Panc1 (cell line): ENCODE measurements around the gene SCN7A. TPM values are rescaled to one million over a fixed set of nuclear protein-coding genes. Genes with fewer than 3 reads are reported as not detected.

Source experiments
- ATAC-seq: fragments of 200-7000 bp; cut with Tn5 transposase; 2 replicates; pipeline ENCODE4 v1.9.1; 2020; ENCODE audit warnings: mild to moderate bottlenecking, moderate library complexity
- BruUV-seq: library from RNA; stranded (reverse); fragments of 400-500 nt; replicated peaks from 2 replicates; lab custom pipeline; 2021; lab: Mats Ljungman, UMichigan
- CTCF ChIA-PET: fragments of 300-600 bp; sonication (Branson Sonifier 250); formaldehyde crosslinking; loops from one replicate; lab custom pipeline; 2022; ENCODE audit warnings: antibody characterized with exemption; lab: Charles Lee
- POLR2A ChIA-PET: fragments of 300-600 bp; sonication (Branson Sonifier 250); formaldehyde crosslinking; loops from one replicate; lab custom pipeline; 2022; ENCODE audit warnings: antibody characterized with exemption; lab: Charles Lee
- DNase-seq: peaks from one replicate; pipeline ENCODE4 v3.0.0-alpha.2; 2010; ENCODE audit warnings: low read depth, low spot score
- H3K27ac ChIP-seq: 2 replicates; pipeline ENCODE4 v1.5.1; 2011; ENCODE audit warnings: mild to moderate bottlenecking, low read length, inconsistent platforms
- H3K27me3 ChIP-seq: fragments of 200-500 bp; sonication (Bioruptor generic); 2 replicates; pipeline ENCODE4 v1.6.0; 2014; ENCODE audit warnings: low read length, inconsistent platforms; ENCODE audit not compliant: control insufficient read depth, insufficient read depth
- H3K36me3 ChIP-seq: fragments of 200-500 bp; sonication (Bioruptor generic); 2 replicates; pipeline ENCODE4 v1.5.1; 2014; ENCODE audit warnings: inconsistent platforms, mild to moderate bottlenecking, low read length, moderate library complexity; ENCODE audit not compliant: control insufficient read depth, insufficient read depth
- H3K4me1 ChIP-seq: 2 replicates; pipeline ENCODE4 v1.5.1; 2011; ENCODE audit warnings: inconsistent platforms, mild to moderate bottlenecking, low read length, moderate library complexity; ENCODE audit not compliant: control insufficient read depth, insufficient read depth
- H3K4me3 ChIP-seq, 2 experiments: 2 replicates each; pipeline ENCODE4 v1.5.1; 2011 to 2012; ENCODE audit warnings: low read depth in 2 of 2, low read length in 2 of 2, mild to moderate bottlenecking in 2 of 2, inconsistent platforms in 1 of 2, moderate library complexity in 1 of 2
- H3K9me3 ChIP-seq: fragments of 200-500 bp; sonication (Bioruptor generic); 2 replicates; pipeline ENCODE4 v1.5.1; 2014; ENCODE audit warnings: low read depth, mild to moderate bottlenecking, inconsistent platforms, low read length, moderate library complexity; ENCODE audit not compliant: control insufficient read depth, insufficient read depth
- POLR2AphosphoS5 ChIP-seq: IDR thresholded peaks from 2 replicates; pipeline ENCODE4 v1.6.1; 2012; ENCODE audit warnings: mild to moderate bottlenecking, low read depth, low read length, moderate library complexity
- SIN3A ChIP-seq: IDR thresholded peaks from 2 replicates; pipeline ENCODE4 v1.6.1; 2012; ENCODE audit warnings: low read depth, mild to moderate bottlenecking, low read length, moderate library complexity, borderline replicate concordance; ENCODE audit not compliant: insufficient read depth
- TCF7L2 ChIP-seq: IDR thresholded peaks from 2 replicates; pipeline ENCODE4 v1.6.1; 2011; ENCODE audit warnings: mild to moderate bottlenecking, low read depth, low read length, inconsistent platforms
- in situ Hi-C: cut with HindIII; loops from 2 replicates; pipeline ENCODE4 v1.10.0; 2016; ENCODE audit warnings: low sequenced_read_pairs, low pct_unique_long_range_greater_than_20kb
- intact Hi-C: fragments of 100-400 bp; cut with micrococcal nuclease; formaldehyde crosslinking; loops from one replicate; pipeline ENCODE4 v1.10.0; 2022; ENCODE audit not compliant: unreplicated experiment
- total RNA-seq: library from RNA; stranded (reverse); gene quantifications from one replicate; pipeline ENCODE4 v1.2.1, GENCODE V29; 2021; ENCODE audit not compliant: unreplicated experiment
- TF ChIP-seq, protein P1 (sequence below), 2 experiments: IDR thresholded peaks; 2 replicates each; pipeline ENCODE4 v1.6.1; 2011 to 2012; ENCODE audit warnings: low read depth in 2 of 2, control low read depth in 1 of 2, low read length in 1 of 2, mild to moderate bottlenecking in 1 of 2, moderate library complexity in 1 of 2; ENCODE audit not compliant: insufficient read depth in 1 of 2
- TF ChIP-seq, protein P2 (sequence below): fragments of 450-650 bp; IDR thresholded peaks from 2 replicates; pipeline ENCODE4 v1.5.1; 2017; ENCODE audit warnings: mild to moderate bottlenecking

The SCN7A gene
- total RNA-seq, 1 experiment from 2014 or later = 0.03 TPM

DNA sequence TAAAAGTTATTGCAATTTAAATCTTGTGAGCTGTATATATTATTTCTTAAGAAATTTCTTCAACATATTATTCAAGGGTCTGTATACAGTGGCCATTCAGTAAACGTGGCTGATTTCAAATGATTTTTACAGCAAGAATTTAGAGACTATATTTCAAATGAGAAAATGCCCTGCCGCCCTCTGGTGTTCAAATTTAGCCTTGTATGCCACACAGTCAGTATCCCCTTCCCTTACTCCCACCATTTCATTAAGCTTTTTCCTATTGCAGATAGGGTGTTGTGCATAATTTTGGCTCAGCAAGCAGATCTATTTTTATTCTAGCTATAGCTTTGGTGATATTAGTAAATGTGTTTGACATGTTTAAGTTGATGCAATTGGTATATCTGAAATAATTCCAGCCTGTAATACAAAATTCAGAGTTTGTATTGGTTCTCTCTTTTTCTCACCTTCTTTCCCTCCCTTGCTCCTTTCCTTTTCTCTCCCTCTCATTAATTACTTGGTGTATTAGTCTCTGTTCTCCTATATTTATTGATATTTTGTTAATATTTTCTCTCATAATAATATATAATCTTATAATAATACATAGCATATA, 22.8 kb upstream of the SCN7A start:
- ATAC-seq (no peak), DNase-seq (no peak)
- POLR2A ChIA-PET = no interaction called here
- H3K9me3 ChIP-seq = no peaks in the 10 kb centered on the region
- intact Hi-C loops (loop anchor here (5.0 to 10.0 kb wide), 2 partner anchors 155 to 342 kb away; no protein-coding TSS in a partner anchor), in situ Hi-C loops (no loop called here)
- no TSS peak for BruUV-seq
- CTCF ChIA-PET = no interaction called here
- TF ChIP-seq, protein P1, sequence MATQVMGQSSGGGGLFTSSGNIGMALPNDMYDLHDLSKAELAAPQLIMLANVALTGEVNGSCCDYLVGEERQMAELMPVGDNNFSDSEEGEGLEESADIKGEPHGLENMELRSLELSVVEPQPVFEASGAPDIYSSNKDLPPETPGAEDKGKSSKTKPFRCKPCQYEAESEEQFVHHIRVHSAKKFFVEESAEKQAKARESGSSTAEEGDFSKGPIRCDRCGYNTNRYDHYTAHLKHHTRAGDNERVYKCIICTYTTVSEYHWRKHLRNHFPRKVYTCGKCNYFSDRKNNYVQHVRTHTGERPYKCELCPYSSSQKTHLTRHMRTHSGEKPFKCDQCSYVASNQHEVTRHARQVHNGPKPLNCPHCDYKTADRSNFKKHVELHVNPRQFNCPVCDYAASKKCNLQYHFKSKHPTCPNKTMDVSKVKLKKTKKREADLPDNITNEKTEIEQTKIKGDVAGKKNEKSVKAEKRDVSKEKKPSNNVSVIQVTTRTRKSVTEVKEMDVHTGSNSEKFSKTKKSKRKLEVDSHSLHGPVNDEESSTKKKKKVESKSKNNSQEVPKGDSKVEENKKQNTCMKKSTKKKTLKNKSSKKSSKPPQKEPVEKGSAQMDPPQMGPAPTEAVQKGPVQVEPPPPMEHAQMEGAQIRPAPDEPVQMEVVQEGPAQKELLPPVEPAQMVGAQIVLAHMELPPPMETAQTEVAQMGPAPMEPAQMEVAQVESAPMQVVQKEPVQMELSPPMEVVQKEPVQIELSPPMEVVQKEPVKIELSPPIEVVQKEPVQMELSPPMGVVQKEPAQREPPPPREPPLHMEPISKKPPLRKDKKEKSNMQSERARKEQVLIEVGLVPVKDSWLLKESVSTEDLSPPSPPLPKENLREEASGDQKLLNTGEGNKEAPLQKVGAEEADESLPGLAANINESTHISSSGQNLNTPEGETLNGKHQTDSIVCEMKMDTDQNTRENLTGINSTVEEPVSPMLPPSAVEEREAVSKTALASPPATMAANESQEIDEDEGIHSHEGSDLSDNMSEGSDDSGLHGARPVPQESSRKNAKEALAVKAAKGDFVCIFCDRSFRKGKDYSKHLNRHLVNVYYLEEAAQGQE (IDR thresholded peaks at IDR 0.05; ENCODE audit: insufficient read depth in 1 of 2, low read depth in 2 of 2, low read length in 1 of 2) = no peak
- TF ChIP-seq, protein P2, sequence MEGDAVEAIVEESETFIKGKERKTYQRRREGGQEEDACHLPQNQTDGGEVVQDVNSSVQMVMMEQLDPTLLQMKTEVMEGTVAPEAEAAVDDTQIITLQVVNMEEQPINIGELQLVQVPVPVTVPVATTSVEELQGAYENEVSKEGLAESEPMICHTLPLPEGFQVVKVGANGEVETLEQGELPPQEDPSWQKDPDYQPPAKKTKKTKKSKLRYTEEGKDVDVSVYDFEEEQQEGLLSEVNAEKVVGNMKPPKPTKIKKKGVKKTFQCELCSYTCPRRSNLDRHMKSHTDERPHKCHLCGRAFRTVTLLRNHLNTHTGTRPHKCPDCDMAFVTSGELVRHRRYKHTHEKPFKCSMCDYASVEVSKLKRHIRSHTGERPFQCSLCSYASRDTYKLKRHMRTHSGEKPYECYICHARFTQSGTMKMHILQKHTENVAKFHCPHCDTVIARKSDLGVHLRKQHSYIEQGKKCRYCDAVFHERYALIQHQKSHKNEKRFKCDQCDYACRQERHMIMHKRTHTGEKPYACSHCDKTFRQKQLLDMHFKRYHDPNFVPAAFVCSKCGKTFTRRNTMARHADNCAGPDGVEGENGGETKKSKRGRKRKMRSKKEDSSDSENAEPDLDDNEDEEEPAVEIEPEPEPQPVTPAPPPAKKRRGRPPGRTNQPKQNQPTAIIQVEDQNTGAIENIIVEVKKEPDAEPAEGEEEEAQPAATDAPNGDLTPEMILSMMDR = peak; percentile 66; the same call in 1 of the 2 replicates
- no peaks in the 10 kb centered on the region for H3K27me3 ChIP-seq
- H3K4me1 ChIP-seq = no peaks in the 10 kb centered on the region
- H3K36me3 ChIP-seq = no peaks in the 10 kb centered on the region
- H3K4me3 ChIP-seq = no peak overlapping the region
- no peak overlapping the region for H3K27ac ChIP-seq

DNA sequence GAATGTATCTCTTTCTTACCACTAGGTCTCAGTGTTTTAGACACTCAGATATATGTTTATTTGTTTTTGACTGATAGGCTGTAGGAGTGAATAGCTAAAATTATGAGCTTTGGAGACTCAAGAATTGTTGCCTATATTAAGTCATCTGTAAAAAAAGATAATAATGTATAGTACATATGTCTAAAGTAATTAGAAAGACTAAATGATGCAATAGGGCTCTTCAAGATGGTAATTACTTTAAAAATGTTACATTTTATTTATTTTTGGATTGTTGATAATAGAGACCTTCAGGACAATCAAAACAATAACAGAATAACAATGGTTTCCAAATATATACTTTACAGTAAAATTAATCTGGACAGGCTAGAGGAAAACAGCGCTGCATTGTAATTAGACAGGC, 19.9 kb upstream of the SCN7A start:
- ATAC-seq = no peak
- intact Hi-C loops = loop anchor here (10.0 kb wide), 1 partner anchor 339 kb away; no protein-coding TSS in a partner anchor

More for the DNA sequence above, 19.9 kb upstream of the SCN7A start:
- Histone ChIP-seq H3K36me3 (no peaks in the 10 kb centered on the region), H3K4me1 (no peaks in the 10 kb centered on the region), H3K27ac (no peak overlapping the region), H3K4me3 (no peak overlapping the region), H3K27me3 (no peaks in the 10 kb centered on the region), H3K9me3 (no peaks in the 10 kb centered on the region)
- DNase-seq = no peak
- ChIA-PET CTCF (interaction anchor here (0.5 to 0.6 kb wide), 2 partner anchors 156 to 908 kb away, joined by 3 to 8 read pairs; no protein-coding TSS in a partner anchor), POLR2A (no interaction called here)
- in situ Hi-C loops = no loop called here
- no TSS peak for BruUV-seq
- no peak for TF ChIP-seq TCF7L2
- TF ChIP-seq SIN3A = no peak
- TF ChIP-seq, protein P1 (IDR thresholded peaks at IDR 0.05; ENCODE audit: insufficient read depth in 1 of 2, low read depth in 2 of 2, low read length in 1 of 2) = no peak
- TF ChIP-seq POLR2AphosphoS5 = no peak
- TF ChIP-seq, protein P2 = no peak
